Fibroblast of peridontal ligament (primary cell): ENCODE measurements around the gene SRM.

Experiments used
- DNase-seq: peaks from one replicate; pipeline ENCODE4 v3.0.0-alpha.2; 2010; ENCODE audit errors: extremely low read depth

Gene SRM

GRCh38 chr1:11013160-11013531, 46.7 kb downstream of the SRM start:
- DNase-seq: peak; percentile 25

- peak; percentile 87 for DNase-seq
These were observed 47.3 kb downstream of the SRM start, which contains the start of gene TARDBP for GRCh38 chr1:11012260-11013159. Gene TARDBP (plus strand): TSS chr1:11012654. CDS start chr1:11013728, 1,074 bp downstream.
